ENCODE results near the gene DRD3. TPM values are rescaled to one million over a fixed set of nuclear protein-coding genes. Genes with fewer than 3 reads are reported as not detected.

The DRD3 gene
- polyA plus RNA-seq, 3 donors = not detected

- Histone ChIP-seq H2AFZ (ENCODE audit: insufficient read depth, low read depth, low read length, poor library complexity, severe bottlenecking) (no peak overlapping the region), H3K79me2 (ENCODE audit: insufficient read depth, low read length) (no peaks in the 10 kb centered on the region), H3K27ac (ENCODE audit: low read depth in 1 of 2, low read length in 2 of 2) (no peak overlapping the region), H3K27me3 (ENCODE audit: control insufficient read depth in 2 of 2, insufficient read depth in 2 of 2, low read length in 2 of 2) (peaks cover 0 to 3% of the 10 kb centered on the region in 2 donors), H3K36me3 (replicated peaks in 1 of 2; ENCODE audit: control insufficient read depth in 1 of 2, insufficient read depth in 2 of 2, low read length in 2 of 2) (no peaks in the 10 kb centered on the region), H3K4me3 (replicated peaks in 1 of 3; ENCODE audit: low read depth in 2 of 3, low read length in 3 of 3) (no peak overlapping the region), H3K9me3 (replicated peaks in 1 of 2; ENCODE audit: control insufficient read depth in 1 of 2, insufficient read depth in 1 of 2, low read length in 2 of 2) (no peaks in the 10 kb centered on the region), H3K9ac (ENCODE audit: insufficient read depth, low read length, poor library complexity, severe bottlenecking) (no peak overlapping the region), H3K4me2 (replicated peaks; ENCODE audit: extremely low read depth, low read length, poor library complexity, severe bottlenecking) (no peak overlapping the region), H4K20me1 (ENCODE audit: insufficient read depth, low read length) (no peaks in the 10 kb centered on the region), H3K4me1 (ENCODE audit: control insufficient read depth in 1 of 2, insufficient read depth in 2 of 2, low read length in 2 of 2) (peaks cover 5 to 11% of the 10 kb centered on the region in 2 donors)
- Mint-ChIP-seq H3K27me3 (ENCODE audit: low read depth in 3 of 3) (peaks cover 2 to 3% (median 2%) of the 10 kb centered on the region in 3 donors), H3K4me3 (peak overlapping the region in 1 of 2 donors; percentile 13), H3K4me1 (no peaks in the 10 kb centered on the region), H3K27ac (no peak overlapping the region), H3K36me3 (no peaks in the 10 kb centered on the region), H3K9me3 (peaks cover 0 to 1% (median 0%) of the 10 kb centered on the region in 7 donors)
- intact Hi-C loops (cut with micrococcal nuclease) = no loop called here
- WGBS (ENCODE audit: insufficient coverage) = 83% methylated on average over 5 of the region's 5 CpGs
- no peak for TF ChIP-seq CTCF (IDR thresholded peaks at IDR 0.05)
- DNase-seq = no peak
Measured at GRCh38 chr3:114216186-114216970, 37.5 kb upstream of the DRD3 start.

GRCh38 chr3:114214542-114215341 lies 35.9 kb upstream of the DRD3 start:
- Histone ChIP-seq H3K9me3 (replicated peaks in 1 of 2; ENCODE audit: control insufficient read depth in 1 of 2, insufficient read depth in 1 of 2, low read length in 2 of 2) (no peaks in the 10 kb centered on the region), H3K4me3 (replicated peaks in 1 of 3; ENCODE audit: low read depth in 2 of 3, low read length in 3 of 3) (peak overlapping the region; percentile 24 to 78 (median 72)), H4K20me1 (ENCODE audit: insufficient read depth, low read length) (no peaks in the 10 kb centered on the region), H3K9ac (ENCODE audit: insufficient read depth, low read length, poor library complexity, severe bottlenecking) (no peak overlapping the region), H3K4me1 (ENCODE audit: control insufficient read depth in 1 of 2, insufficient read depth in 2 of 2, low read length in 2 of 2) (peaks cover 5 to 11% of the 10 kb centered on the region in 2 donors), H3K27ac (ENCODE audit: low read depth in 1 of 2, low read length in 2 of 2) (peak overlapping the region in 1 of 2 donors; percentile 60), H2AFZ (ENCODE audit: insufficient read depth, low read depth, low read length, poor library complexity, severe bottlenecking) (peak overlapping the region; percentile 61), H3K36me3 (replicated peaks in 1 of 2; ENCODE audit: control insufficient read depth in 1 of 2, insufficient read depth in 2 of 2, low read length in 2 of 2) (no peaks in the 10 kb centered on the region), H3K27me3 (ENCODE audit: control insufficient read depth in 2 of 2, insufficient read depth in 2 of 2, low read length in 2 of 2) (peaks cover 0 to 3% of the 10 kb centered on the region in 2 donors), H3K79me2 (ENCODE audit: insufficient read depth, low read length) (no peaks in the 10 kb centered on the region), H3K4me2 (replicated peaks; ENCODE audit: extremely low read depth, low read length, poor library complexity, severe bottlenecking) (peak overlapping the region; percentile 68)
- 50% methylated on average over 2 of the region's 6 CpGs for WGBS (ENCODE audit: insufficient coverage)
- intact Hi-C loops (cut with micrococcal nuclease) = no loop called here
- no peak for TF ChIP-seq CTCF (IDR thresholded peaks at IDR 0.05)
- peaks cover 2 to 3% (median 2%) of the 10 kb centered on the region in 3 donors for H3K27me3 Mint-ChIP-seq (ENCODE audit: low read depth in 3 of 3)
- H3K4me1 Mint-ChIP-seq = no peaks in the 10 kb centered on the region
- H3K36me3 Mint-ChIP-seq = no peaks in the 10 kb centered on the region
- H3K27ac Mint-ChIP-seq = no peak overlapping the region
- H3K9me3 Mint-ChIP-seq = peaks cover 0 to 3% (median 0%) of the 10 kb centered on the region in 7 donors
- no peak overlapping the region for H3K4me3 Mint-ChIP-seq
- no peak for DNase-seq
